Kidney tubule cell (primary cell): ENCODE results near the gene PSMD14.
"Not testable (repeated sequence)": the region's sequence is repeated elsewhere in the genome, so short reads cannot be mapped to it uniquely, and the experiment has no call there.

Source experiments
- DNase-seq: peaks from one replicate; pipeline ENCODE4 v3.0.0-alpha.2; 2018; ENCODE audit warnings: low spot score

The PSMD14 gene

GRCh38 chr2:161308178-161308955, at the start of gene PSMD14:
TSS of gene PSMD14 (plus strand) at chr2:161308425. CDS start at chr2:161318826, 10,401 bp downstream.
- DNase-seq: peak; percentile 97

GRCh38 chr2:161265874-161266273, 42.4 kb upstream of the PSMD14 start:
- DNase-seq: no peak

GRCh38 chr2:161269111-161269510, 39.1 kb upstream of the PSMD14 start:
- DNase-seq: no peak

- DNase-seq: peak; percentile 65
Measured at GRCh38 chr2:161273038-161273760, 35.0 kb upstream of the PSMD14 start.

- peak; percentile 53 for DNase-seq
Measured at GRCh38 chr2:161278564-161279229, 29.5 kb upstream of the PSMD14 start.

- not testable (repeated sequence) for DNase-seq
Measured at GRCh38 chr2:161279230-161279815, 28.9 kb upstream of the PSMD14 start.

GRCh38 chr2:161280906-161281323, 27.3 kb upstream of the PSMD14 start:
- peak; percentile 7 for DNase-seq

GRCh38 chr2:161281615-161282310, 26.5 kb upstream of the PSMD14 start:
- DNase-seq: not testable (repeated sequence)

- DNase-seq: not testable (repeated sequence)
Measured at GRCh38 chr2:161282311-161282644, 25.9 kb upstream of the PSMD14 start.

GRCh38 chr2:161283926-161284325, 24.3 kb upstream of the PSMD14 start:
- DNase-seq: no peak

- DNase-seq: no peak
Measured at GRCh38 chr2:161303535-161304050, 4.6 kb upstream of the PSMD14 start.

- DNase-seq: no peak
Measured at GRCh38 chr2:161306919-161307318, 1.3 kb upstream of the PSMD14 start.

- DNase-seq: no peak
Measured at GRCh38 chr2:161307676-161308075, 549 bp upstream of the PSMD14 start.

- DNase-seq: peak; percentile 72
Measured at GRCh38 chr2:161312996-161313395, 4.8 kb downstream of the PSMD14 start.

- no peak for DNase-seq
Measured at GRCh38 chr2:161315380-161315779, 7.2 kb downstream of the PSMD14 start.

GRCh38 chr2:161316701-161317100, 8.5 kb downstream of the PSMD14 start:
- no peak for DNase-seq

- no peak for DNase-seq
Measured at GRCh38 chr2:161321944-161322648, 13.9 kb downstream of the PSMD14 start.

- no peak for DNase-seq
Measured at GRCh38 chr2:161324876-161325275, 16.7 kb downstream of the PSMD14 start.

GRCh38 chr2:161327582-161327981, 19.4 kb downstream of the PSMD14 start:
- no peak for DNase-seq

GRCh38 chr2:161332371-161332967, 24.2 kb downstream of the PSMD14 start:
- DNase-seq: no peak

GRCh38 chr2:161335626-161336025, 27.4 kb downstream of the PSMD14 start:
- peak; percentile 8 for DNase-seq
